ENCODE measurements around the gene TBC1D9B.

TBC1D9B gene

GRCh38 chr5:179906795-179907555 lies 722 bp downstream of the TBC1D9B start:
- DNase-seq, result peak; percentile 7

- no peak for DNase-seq
Measured at GRCh38 chr5:179906294-179906794, 1.4 kb downstream of the TBC1D9B start.

- DNase-seq, result no peak
Measured at GRCh38 chr5:179905161-179905560, 2.5 kb downstream of the TBC1D9B start.

- no peak for DNase-seq
Measured at GRCh38 chr5:179904463-179905160, 3.1 kb downstream of the TBC1D9B start.

- DNase-seq, result no peak
Measured at GRCh38 chr5:179902763-179903158, 4.9 kb downstream of the TBC1D9B start.

GRCh38 chr5:179901915-179902762 lies 5.6 kb downstream of the TBC1D9B start:
- no peak for DNase-seq

- DNase-seq, result no peak
Measured at GRCh38 chr5:179901462-179901861, 6.2 kb downstream of the TBC1D9B start.

GRCh38 chr5:179900711-179901110 lies 7.0 kb downstream of the TBC1D9B start:
- DNase-seq, result no peak

- DNase-seq, result no peak
Measured at GRCh38 chr5:179900206-179900605, 7.5 kb downstream of the TBC1D9B start.

- no peak for DNase-seq
Measured at GRCh38 chr5:179895861-179896260, 11.8 kb downstream of the TBC1D9B start.

GRCh38 chr5:179893958-179894895 lies 13.5 kb downstream of the TBC1D9B start:
- DNase-seq, result no peak

- no peak for DNase-seq
Measured at GRCh38 chr5:179893076-179893957, 14.4 kb downstream of the TBC1D9B start.

GRCh38 chr5:179892255-179892654 lies 15.4 kb downstream of the TBC1D9B start:
- no peak for DNase-seq

- no peak for DNase-seq
Measured at GRCh38 chr5:179890751-179891682, 16.7 kb downstream of the TBC1D9B start.

GRCh38 chr5:179889885-179890284 lies 17.8 kb downstream of the TBC1D9B start:
- DNase-seq, result no peak

- DNase-seq, result no peak
Measured at GRCh38 chr5:179887802-179888201, 19.9 kb downstream of the TBC1D9B start.

- DNase-seq, result no peak
Measured at GRCh38 chr5:179887095-179887494, 20.6 kb downstream of the TBC1D9B start.

GRCh38 chr5:179886190-179886911 lies 21.3 kb downstream of the TBC1D9B start:
- DNase-seq, result no peak

All from fibroblast of skin of scalp (primary cell).